ENCODE data around the gene RBX1. TPM values are rescaled to one million over a fixed set of nuclear protein-coding genes. Genes with fewer than 3 reads are reported as not detected.
"Not testable (repeated sequence)": the region's sequence is repeated elsewhere in the genome, so short reads cannot be mapped to it uniquely, and the experiment has no call there.

RBX1 gene
- total and polyA plus RNA-seq, 2 donors, result 58.0 to 65.1 TPM

- no peak overlapping the region for H3K27ac ChIP-seq (ENCODE audit: low read depth)
Observed at GRCh38 chr22:40982482-40983385, 31.6 kb downstream of the RBX1 start.

GRCh38 chr22:40991298-40991697 is 40.1 kb downstream of the RBX1 start:
- 80% methylated on average over 9 of the region's 9 CpGs for WGBS
- Histone ChIP-seq H3K4me1 (ENCODE audit: insufficient read depth) (no peaks in the 10 kb centered on the region), H3K36me3 (ENCODE audit: insufficient read depth) (no peaks in the 10 kb centered on the region), H3K27ac (ENCODE audit: low read depth) (no peak overlapping the region), H3K4me3 (ENCODE audit: low read depth, low read length) (no peak overlapping the region)
- no peak for DNase-seq (ENCODE audit: extremely low spot score)

More at GRCh38 chr22:40982482-40983385, 31.6 kb downstream of the RBX1 start:
- DNase-seq (ENCODE audit: extremely low spot score), result no peak
- H3K36me3 ChIP-seq (ENCODE audit: insufficient read depth), result no peaks in the 10 kb centered on the region
- H3K4me1 ChIP-seq (ENCODE audit: insufficient read depth), result no peaks in the 10 kb centered on the region
- WGBS, result 66% methylated on average over 21 of the region's 21 CpGs
- H3K4me3 ChIP-seq (ENCODE audit: low read depth, low read length), result no peak overlapping the region

GRCh38 chr22:40995821-40996220 is 44.6 kb downstream of the RBX1 start:
- Histone ChIP-seq H3K4me1 (ENCODE audit: insufficient read depth) (no peaks in the 10 kb centered on the region), H3K27ac (ENCODE audit: low read depth) (no peak overlapping the region), H3K4me3 (ENCODE audit: low read depth, low read length) (no peak overlapping the region), H3K36me3 (ENCODE audit: insufficient read depth) (no peaks in the 10 kb centered on the region)
- DNase-seq (ENCODE audit: extremely low spot score), result no peak
- 79% methylated on average over 4 of the region's 4 CpGs for WGBS

DNA sequence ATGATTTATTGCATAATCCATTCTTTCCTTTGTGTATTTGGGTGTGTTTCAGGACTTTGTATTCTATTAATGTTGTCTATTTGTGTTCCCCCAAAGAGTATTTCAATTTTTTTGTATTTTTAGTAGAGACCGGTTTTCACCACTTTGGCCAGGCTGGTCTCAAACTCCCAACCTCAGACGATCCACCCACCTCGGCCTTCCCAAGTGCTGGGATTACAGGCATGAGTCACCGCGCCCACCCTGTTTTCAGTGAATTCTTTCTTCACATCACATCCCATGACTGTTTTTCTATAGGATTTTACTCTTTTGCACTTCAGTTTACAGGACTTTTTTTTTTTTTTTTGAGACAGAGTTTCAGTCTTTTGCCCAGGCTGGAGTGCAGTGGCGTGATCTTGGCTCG is 46.3 kb downstream of the RBX1 start:
- WGBS, result 78% methylated on average over 7 of the region's 7 CpGs
- no peak overlapping the region for H3K27ac ChIP-seq (ENCODE audit: low read depth)
- H3K4me1 ChIP-seq (ENCODE audit: insufficient read depth), result no peaks in the 10 kb centered on the region
- no peak for DNase-seq (ENCODE audit: extremely low spot score)
- no peak overlapping the region for H3K4me3 ChIP-seq (ENCODE audit: low read depth, low read length)
- no peaks in the 10 kb centered on the region for H3K36me3 ChIP-seq (ENCODE audit: insufficient read depth)

- WGBS, result 90% methylated on average over 2 of the region's 2 CpGs
Observed at GRCh38 chr22:41000040-41000565, 48.9 kb downstream of the RBX1 start.

DNA sequence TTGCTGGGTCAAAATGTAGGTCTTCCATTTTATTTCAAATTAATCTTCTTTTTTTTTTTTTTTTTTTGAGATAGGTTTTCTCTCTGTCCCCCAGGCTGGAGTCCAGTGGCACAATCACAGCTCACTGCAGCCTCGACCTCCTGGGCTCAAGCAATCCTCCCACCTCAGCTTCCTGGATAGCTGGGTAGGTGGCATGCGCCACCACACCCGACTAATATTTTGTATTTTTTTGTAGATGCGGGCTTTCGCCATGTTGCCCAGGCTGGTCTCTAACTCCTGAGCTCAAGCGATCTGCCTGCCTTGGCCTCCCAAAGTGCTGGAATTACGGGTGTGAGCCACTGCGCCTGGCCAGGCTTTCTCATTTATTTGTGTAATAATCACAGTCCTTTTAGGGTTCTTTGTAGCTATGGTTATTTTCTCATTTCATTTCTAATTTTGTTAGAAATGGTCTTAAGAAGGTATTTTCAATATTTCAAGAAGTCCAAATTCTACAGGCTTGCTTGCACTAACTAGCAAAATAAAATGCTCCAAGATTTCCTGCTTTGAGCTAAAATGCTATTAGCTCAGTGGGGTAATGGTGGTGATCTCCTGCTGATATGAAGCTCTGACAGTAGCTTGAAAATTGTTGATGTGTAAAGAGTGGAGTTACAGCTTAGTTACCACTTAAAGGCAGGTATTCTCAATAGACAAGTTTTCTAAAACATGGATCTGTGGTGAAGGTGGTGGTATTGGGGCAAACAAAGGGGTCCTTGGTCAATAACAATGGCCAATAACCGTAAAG is 50.0 kb downstream of the RBX1 start:
- Histone ChIP-seq H3K27ac (ENCODE audit: low read depth) (no peak overlapping the region), H3K36me3 (ENCODE audit: insufficient read depth) (no peaks in the 10 kb centered on the region), H3K4me3 (ENCODE audit: low read depth, low read length) (no peak overlapping the region), H3K4me1 (ENCODE audit: insufficient read depth) (no peaks in the 10 kb centered on the region)
- 79% methylated on average over 9 of the region's 9 CpGs for WGBS
- DNase-seq (ENCODE audit: extremely low spot score), result no peak

More at GRCh38 chr22:41000040-41000565, 48.9 kb downstream of the RBX1 start:
- no peak overlapping the region for H3K4me3 ChIP-seq (ENCODE audit: low read depth, low read length)
- DNase-seq (ENCODE audit: extremely low spot score), result no peak
- H3K36me3 ChIP-seq (ENCODE audit: insufficient read depth), result no peaks in the 10 kb centered on the region
- no peaks in the 10 kb centered on the region for H3K4me1 ChIP-seq (ENCODE audit: insufficient read depth)
- no peak overlapping the region for H3K27ac ChIP-seq (ENCODE audit: low read depth)

DNA sequence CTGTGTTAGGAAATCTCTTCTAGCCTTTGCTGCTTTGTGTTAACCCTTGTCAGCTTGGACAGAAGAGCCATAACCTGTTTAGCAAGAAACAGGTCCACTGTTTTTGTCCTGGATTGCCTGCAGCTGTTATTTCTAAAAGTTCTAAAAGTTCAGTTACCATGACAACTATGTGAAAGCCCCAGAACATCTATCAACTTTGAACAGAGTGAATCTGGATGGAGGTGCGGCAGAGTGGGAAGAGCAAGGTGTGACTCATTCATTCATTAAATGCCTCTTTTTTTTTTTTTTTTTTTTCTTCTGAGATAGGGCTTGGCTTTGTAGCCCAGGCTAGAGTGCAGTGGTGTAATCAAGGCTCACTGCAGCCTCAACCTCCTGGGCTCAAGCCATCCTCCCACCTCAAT is 50.5 kb downstream of the RBX1 start:
- no peaks in the 10 kb centered on the region for H3K36me3 ChIP-seq (ENCODE audit: insufficient read depth)
- 45% methylated on average over 1 of the region's 1 CpG for WGBS
- peak; percentile 65 for DNase-seq (ENCODE audit: extremely low spot score)
- no peak overlapping the region for H3K4me3 ChIP-seq (ENCODE audit: low read depth, low read length)
- no peaks in the 10 kb centered on the region for H3K4me1 ChIP-seq (ENCODE audit: insufficient read depth)
- no peak overlapping the region for H3K27ac ChIP-seq (ENCODE audit: low read depth)

DNA sequence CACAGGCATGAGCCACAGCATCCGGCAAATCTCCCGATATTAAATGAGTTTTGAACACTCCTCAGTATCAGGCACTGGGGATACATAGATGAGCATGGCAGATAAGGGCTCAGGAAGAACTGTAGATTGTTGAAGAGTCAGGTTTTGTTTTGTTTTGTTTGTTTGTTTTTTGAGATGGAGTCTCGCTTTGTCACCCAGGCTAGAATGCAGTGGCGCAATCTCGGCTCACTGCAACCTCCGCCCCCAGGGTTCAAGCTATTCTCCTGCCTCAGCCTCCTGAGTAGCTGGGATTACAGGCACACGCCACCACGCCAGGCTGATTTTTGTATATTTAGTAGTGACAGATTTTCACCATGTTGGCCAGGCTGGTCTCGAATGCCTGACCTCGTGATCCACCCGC is 51.2 kb downstream of the RBX1 start:
- not testable (repeated sequence) for H3K27ac ChIP-seq (ENCODE audit: low read depth); DNase-seq (ENCODE audit: extremely low spot score); H3K36me3 ChIP-seq (ENCODE audit: insufficient read depth); H3K4me1 ChIP-seq (ENCODE audit: insufficient read depth); H3K4me3 ChIP-seq (ENCODE audit: low read depth, low read length)
- WGBS, result 87% methylated on average over 11 of the region's 11 CpGs

DNA sequence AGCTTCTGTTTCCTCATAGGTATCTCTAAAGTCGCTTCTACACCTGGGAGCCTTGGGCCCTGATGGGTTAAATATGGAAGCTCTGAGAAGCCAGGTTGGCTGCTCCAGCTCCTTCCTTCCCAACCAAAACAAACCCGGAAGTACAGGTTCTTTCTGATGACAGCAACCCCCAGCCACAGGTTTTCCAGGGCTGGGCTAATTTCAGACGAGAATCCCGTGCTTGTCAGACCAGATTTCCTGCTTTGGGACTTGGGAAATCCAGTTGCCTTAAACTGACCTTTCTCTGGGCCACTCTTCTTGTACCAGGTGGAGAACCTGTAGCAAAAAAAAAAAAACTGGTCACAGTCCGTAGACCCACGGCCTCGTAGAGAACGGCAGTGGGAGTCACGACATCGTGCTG is 51.9 kb downstream of the RBX1 start:
- WGBS, result 69% methylated on average over 10 of the region's 10 CpGs
- Histone ChIP-seq H3K36me3 (ENCODE audit: insufficient read depth) (no peaks in the 10 kb centered on the region), H3K27ac (ENCODE audit: low read depth) (no peak overlapping the region), H3K4me3 (ENCODE audit: low read depth, low read length) (no peak overlapping the region), H3K4me1 (ENCODE audit: insufficient read depth) (no peaks in the 10 kb centered on the region)
- DNase-seq (ENCODE audit: extremely low spot score), result peak; percentile 29

GRCh38 chr22:41003976-41004375 is 52.8 kb downstream of the RBX1 start:
- Histone ChIP-seq H3K27ac (ENCODE audit: low read depth) (no peak overlapping the region), H3K4me3 (ENCODE audit: low read depth, low read length) (no peak overlapping the region), H3K36me3 (ENCODE audit: insufficient read depth) (no peaks in the 10 kb centered on the region), H3K4me1 (ENCODE audit: insufficient read depth) (no peaks in the 10 kb centered on the region)
- 93% methylated on average over 5 of the region's 5 CpGs for WGBS
- no peak for DNase-seq (ENCODE audit: extremely low spot score)

DNA sequence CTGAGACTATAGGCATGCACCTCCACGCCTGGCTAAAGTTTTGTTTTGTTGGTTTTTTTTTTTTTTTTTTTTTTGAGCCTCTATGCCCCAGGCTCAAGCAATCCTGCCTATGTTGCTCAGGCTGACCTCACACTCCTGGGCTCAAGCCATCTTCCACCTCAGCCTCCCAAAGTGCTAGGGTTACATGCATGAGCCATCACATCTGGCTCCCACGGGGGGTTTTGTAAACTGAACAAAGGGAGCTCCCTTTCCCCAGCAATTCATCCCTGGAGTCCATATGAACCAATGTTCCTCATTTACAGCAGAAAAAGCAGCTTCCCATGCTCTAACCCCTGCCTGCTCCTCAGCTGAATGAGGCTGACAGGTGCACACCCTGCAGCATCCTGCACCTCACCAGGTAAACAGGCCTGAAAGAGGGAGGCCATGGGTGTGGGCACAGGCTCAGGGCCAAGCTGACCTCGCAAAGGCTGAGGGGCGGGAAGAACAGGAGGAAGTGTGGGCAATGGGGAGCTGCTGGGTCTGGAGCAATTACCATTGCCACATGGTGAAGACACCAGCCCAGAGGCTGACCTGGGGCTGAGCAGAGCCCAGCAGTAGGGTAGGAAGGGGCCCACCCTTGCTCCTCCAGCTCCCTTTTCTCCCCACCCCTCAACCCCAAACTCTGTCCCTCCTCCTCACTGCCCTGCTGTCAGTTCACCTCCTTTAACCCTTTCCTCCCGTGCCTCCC is 58.2 kb downstream of the RBX1 start:
- Histone ChIP-seq H3K27ac (ENCODE audit: low read depth) (no peak overlapping the region), H3K36me3 (ENCODE audit: insufficient read depth) (no peaks in the 10 kb centered on the region), H3K4me3 (ENCODE audit: low read depth, low read length) (no peak overlapping the region), H3K4me1 (ENCODE audit: insufficient read depth) (no peaks in the 10 kb centered on the region)
- DNase-seq (ENCODE audit: extremely low spot score), result no peak
- 43% methylated on average over 5 of the region's 5 CpGs for WGBS

- Histone ChIP-seq H3K4me1 (ENCODE audit: insufficient read depth) (no peaks in the 10 kb centered on the region), H3K27ac (ENCODE audit: low read depth) (no peak overlapping the region), H3K36me3 (ENCODE audit: insufficient read depth) (no peaks in the 10 kb centered on the region), H3K4me3 (ENCODE audit: low read depth, low read length) (no peak overlapping the region)
- DNase-seq (ENCODE audit: extremely low spot score), result no peak
- 69% methylated on average over 4 of the region's 4 CpGs for WGBS
Observed at GRCh38 chr22:41015003-41015402, 63.8 kb downstream of the RBX1 start.

- H3K27ac ChIP-seq (ENCODE audit: low read depth), result peak overlapping the region; percentile 99
- H3K36me3 ChIP-seq (ENCODE audit: insufficient read depth), result no peaks in the 10 kb centered on the region
- 25% methylated on average over 19 of the region's 19 CpGs for WGBS
- DNase-seq (ENCODE audit: extremely low spot score), result no peak
- no peaks in the 10 kb centered on the region for H3K4me1 ChIP-seq (ENCODE audit: insufficient read depth)
- peak overlapping the region; percentile 70 for H3K4me3 ChIP-seq (ENCODE audit: low read depth, low read length)
Observed at GRCh38 chr22:41021061-41021612, 70.0 kb downstream of the RBX1 start.
